ENCODE data around the gene WNT3. TPM values are rescaled to one million over a fixed set of nuclear protein-coding genes. Genes with fewer than 3 reads are reported as not detected.

The WNT3 gene
- total and polyA plus RNA-seq, 4 donors: 0.19 to 4.3 (median 2.7) TPM

- TF ChIP-seq YY1 (IDR thresholded peaks at IDR 0.05): no peak
These were observed 88.5 kb downstream of the WNT3 start (continued) for GRCh38 chr17:46730026-46730425.

DNA sequence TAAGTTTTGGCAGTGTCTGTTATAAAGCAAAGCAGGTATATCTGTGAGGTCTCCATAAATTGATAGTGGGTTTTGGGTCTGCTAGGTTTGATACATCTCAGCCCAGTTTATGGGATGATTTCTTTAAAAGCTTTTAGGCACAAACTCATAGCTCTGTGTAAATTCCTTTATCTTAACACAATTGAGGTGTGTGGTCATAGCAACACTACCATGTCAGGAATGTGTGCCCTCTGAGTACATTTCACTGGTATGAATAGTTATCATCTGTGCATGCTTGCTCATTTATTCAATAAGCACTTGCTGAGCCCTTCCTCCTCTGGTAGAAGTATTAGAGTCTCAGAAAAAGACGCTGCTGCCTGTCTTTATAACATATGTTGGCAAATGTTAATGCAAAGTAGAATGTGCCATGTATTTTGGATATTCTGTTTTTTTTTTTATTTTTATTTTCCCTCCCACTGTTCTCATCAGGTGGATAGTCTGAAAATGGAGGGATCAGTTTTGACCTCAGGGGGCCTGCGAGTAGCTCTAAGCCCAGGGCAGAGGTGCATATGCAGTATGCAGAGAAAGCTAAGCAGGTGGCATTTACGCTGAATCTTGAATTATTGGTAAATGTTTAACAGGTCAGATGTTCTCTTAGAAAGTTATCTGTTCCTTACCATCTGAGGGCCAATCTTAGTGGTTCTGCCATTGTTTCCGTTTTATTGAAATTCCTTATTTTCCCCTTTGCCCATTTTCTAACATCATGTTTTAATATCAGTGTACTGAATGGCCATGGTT, 90.7 kb downstream of the WNT3 start:
- Histone ChIP-seq H3K27me3 (ENCODE audit: control insufficient read depth in 4 of 4, insufficient read depth in 4 of 4, low read length in 3 of 4) (no peaks in the 10 kb centered on the region), H3K36me3 (ENCODE audit: control insufficient read depth in 4 of 4, insufficient read depth in 3 of 4, low read depth in 1 of 4, low read length in 3 of 4) (peaks cover 0 to 12% (median 4%) of the 10 kb centered on the region in 4 donors), H3K9me3 (ENCODE audit: control insufficient read depth in 4 of 4, low read length in 3 of 4) (no peaks in the 10 kb centered on the region), H3K9ac (ENCODE audit: low read depth in 1 of 2, low read length in 2 of 2) (no peak overlapping the region), H3K4me3 (ENCODE audit: low read depth in 1 of 3, low read length in 3 of 3) (no peak overlapping the region), H3K27ac (ENCODE audit: low read depth in 1 of 2, low read length in 2 of 2) (no peak overlapping the region), H3K4me1 (ENCODE audit: control insufficient read depth in 4 of 4, insufficient read depth in 4 of 4, low read length in 3 of 4) (no peaks in the 10 kb centered on the region)
- no peak for DNase-seq (ENCODE audit: low spot score)
- WGBS: 98% methylated on average over 4 of the region's 4 CpGs
- TF ChIP-seq RXRA (IDR thresholded peaks at IDR 0.05): no peak
- no peak for TF ChIP-seq ATF3 (IDR thresholded peaks at IDR 0.05)
- TF ChIP-seq ZBTB33 (IDR thresholded peaks at IDR 0.05): no peak
- TF ChIP-seq REST (IDR thresholded peaks at IDR 0.05): no peak
- TF ChIP-seq JUND (IDR thresholded peaks at IDR 0.05): no peak
- no peak for TF ChIP-seq SP1 (IDR thresholded peaks at IDR 0.05)
- no peak for TF ChIP-seq MAX (IDR thresholded peaks at IDR 0.05)
- no peak for TF ChIP-seq RAD21 (IDR thresholded peaks at IDR 0.05)
- TF ChIP-seq HNF4A (conservative IDR thresholded peaks at IDR 0.05): no peak
- no peak for TF ChIP-seq TAF1 (conservative IDR thresholded peaks at IDR 0.05)
- TF ChIP-seq YY1 (IDR thresholded peaks at IDR 0.05): no peak
- no peak for TF ChIP-seq CTCF (IDR thresholded peaks at IDR 0.05; ENCODE audit: low read depth, low read length, missing input control)
- no peak for TF ChIP-seq GABPA (IDR thresholded peaks at IDR 0.05 in 1 of 2, conservative IDR thresholded peaks at IDR 0.05 in 1 of 2)
- no peak for TF ChIP-seq FOXA1 (IDR thresholded peaks at IDR 0.05)
- no peak for TF ChIP-seq FOXA2 (IDR thresholded peaks at IDR 0.05)
- TF ChIP-seq EGR1 (IDR thresholded peaks at IDR 0.05; ENCODE audit: low read depth in 2 of 2): no peak
- no peak for TF ChIP-seq HNF4G (IDR thresholded peaks at IDR 0.05)
